ENCODE measurements around the gene KASH5.
"Not testable (repeated sequence)": the region's sequence is repeated elsewhere in the genome, so short reads cannot be mapped to it uniquely, and the experiment has no call there.

KASH5 gene

DNA sequence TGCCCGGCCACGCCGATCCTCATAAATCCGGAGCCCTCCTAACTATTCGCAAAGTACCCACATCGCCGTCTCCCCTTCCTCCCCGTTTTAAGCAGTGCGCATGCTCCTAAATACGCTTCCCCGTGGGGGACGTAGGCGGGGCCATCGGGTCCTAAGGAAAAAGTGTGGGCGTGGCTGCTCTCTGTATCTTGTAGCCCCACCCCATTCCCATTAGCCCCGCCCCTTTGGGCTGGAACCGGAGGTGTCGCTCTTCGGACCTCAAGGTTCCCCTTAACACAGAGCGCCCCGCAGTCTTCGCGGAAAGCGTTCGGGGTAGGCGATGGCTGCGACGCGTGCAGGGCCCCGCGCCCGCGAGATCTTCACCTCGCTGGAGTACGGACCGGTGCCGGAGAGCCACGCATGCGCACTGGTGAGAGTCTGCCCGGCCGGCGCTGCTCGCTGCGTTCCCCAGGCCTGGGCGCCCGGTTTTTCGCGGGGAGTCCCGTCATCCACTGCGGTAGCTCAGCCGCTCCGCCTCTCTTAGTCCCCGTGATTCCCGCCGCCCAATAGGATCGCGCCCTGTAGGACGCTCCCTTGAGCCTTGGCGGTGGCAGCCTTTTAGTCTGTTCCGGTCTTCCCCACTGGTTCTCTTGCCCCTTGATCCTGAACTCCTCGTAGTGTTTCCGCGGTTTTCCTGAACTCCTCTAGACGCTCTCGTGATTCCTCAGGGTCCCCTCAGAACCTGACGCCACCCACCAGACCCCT lies 65.1 kb downstream of the KASH5 start, which contains the start of gene ALDH16A1:
Gene ALDH16A1, plus strand, starts transcription at position 213 of the 744 bp plus-strand sequence. Its CDS starts 107 bp downstream, at position 320.
- DNase-seq: peak; percentile 48 to 99 (median 97)

DNA sequence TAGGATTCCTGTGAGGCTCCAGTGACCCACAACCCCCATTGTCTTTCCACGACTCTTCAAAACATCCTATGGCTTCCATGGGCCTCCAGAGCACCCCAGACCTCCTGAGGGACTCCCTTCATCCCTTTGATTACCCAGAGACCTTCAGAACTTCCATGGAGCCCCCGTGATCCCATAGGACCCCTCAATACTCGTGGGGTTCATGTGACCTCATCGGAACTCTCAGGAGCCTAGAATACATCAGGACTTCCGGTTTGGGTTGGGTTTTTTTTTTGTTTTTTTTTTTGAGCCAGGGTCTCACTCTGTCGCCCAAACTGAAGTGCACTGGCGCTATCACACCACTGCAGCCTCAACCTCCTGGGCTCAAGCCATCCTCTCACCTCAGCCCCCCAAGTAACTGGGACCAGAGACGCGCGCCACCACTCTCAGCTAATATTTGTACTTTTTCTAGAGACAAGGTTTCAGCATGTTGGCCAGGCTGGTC lies 65.8 kb downstream of the KASH5 start:
- no peak for DNase-seq

DNA sequence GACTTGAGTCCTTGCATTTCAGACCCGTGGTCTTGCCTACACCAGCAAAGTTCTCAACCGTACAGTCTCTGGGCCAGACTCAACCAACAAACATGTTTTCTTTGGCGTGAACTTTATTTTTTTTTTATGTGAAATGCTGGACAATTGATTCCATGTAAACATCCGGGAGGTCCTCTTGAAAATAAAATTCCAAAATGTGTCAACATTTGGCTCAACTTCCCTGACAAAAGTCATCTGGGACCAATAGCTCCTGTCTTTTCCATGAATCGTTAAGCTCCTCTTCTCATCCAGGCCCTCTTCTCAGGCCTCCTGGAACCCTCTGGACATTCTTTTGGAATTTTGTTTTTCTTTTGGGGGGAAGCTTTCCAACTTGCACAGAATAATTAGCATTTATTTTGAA lies 67.7 kb downstream of the KASH5 start:
- DNase-seq: no peak

DNA sequence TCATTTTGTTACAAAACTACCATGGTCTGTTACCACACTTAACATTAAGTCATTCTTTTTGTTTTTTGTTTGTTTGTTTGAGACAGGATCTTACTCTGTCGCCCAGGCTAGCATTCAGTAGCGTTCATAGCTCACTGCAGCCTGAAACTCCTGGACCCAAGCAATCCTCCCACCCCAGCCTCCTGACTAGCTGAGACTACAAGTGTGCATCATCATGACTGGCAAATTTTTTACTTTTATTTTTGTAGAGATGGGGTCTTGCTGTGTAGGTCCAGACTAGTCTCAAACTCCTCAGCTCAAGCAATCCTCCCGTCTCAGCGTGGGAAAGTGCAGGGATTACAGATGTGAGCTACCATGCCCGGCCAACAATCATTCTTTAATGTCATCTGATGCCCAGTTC lies 68.3 kb downstream of the KASH5 start:
- DNase-seq: no peak

DNA sequence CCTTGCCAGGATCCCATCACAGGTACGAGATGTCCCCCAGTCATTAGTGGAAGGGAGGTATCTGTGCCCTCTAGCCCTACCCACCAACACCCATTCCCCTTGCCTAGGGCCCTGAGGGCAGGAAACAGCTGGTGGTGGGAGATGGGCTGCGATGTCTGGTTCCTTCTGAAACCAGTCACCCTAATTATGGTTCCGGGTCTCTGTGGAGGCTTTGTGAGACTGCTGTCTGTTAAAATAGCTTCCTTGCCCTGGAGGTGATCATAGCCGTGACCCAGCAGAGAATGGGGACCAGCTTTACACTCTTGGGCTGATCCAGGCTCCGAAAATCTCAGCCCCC lies 70.5 kb downstream of the KASH5 start:
- DNase-seq: no peak

DNA sequence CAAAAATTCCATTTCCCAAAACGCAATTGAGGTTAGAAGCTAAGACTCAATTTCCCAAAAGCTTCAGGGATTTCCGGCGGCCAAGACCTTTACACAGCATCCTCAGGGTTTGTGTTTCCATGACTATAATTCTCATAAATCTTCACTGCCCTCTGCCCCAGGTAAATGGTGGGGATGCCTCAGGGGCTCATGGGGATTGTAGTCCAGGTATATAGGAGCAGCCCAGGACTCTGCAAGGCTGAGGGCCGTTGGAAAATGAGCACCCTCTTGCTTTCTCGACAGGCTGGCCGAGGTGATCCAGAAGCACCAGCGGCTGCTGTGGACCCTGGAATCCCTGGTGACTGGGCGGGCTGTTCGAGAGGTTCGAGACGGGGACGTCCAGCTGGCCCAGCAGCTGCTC lies 71.3 kb downstream of the KASH5 start:
- no peak for DNase-seq

DNA sequence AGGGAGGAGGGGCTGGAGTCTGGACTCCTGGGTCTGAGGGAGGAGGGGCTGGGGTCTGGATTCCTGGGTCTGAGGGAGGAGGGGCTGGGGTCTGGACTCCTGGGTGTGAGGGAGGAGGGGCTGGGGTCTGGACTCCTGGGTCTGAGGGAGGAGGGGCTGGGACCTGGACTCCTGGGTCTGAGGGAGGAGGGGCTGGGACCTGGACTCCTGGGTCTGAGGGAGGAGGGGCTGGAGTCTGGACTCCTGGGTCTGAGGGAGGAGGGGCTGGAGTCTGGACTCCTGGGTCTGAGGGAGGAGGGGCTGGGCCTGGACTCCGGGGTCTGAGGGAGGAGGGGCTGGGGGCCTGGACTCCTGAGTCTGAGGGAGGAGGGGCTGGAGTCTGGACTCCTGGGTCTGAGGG lies 73.1 kb downstream of the KASH5 start:
- DNase-seq: not testable (repeated sequence)

DNA sequence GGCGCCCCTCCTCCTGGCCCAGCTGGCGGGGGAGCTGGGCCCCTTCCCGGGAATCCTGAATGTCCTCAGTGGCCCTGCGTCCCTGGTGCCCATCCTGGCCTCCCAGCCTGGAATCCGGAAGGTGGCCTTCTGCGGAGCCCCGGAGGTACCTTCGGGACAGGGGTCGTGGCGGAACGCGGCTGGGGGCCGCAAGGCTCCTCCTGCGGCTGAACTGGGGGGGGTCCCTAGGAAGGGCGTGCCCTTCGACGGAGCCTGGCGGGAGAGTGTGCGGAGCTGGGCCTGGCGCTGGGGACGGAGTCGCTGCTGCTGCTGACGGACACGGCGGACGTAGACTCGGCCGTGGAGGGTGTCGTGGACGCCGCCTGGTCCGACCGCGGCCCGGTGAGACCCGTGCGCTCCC lies 73.6 kb downstream of the KASH5 start:
- no peak for DNase-seq

DNA sequence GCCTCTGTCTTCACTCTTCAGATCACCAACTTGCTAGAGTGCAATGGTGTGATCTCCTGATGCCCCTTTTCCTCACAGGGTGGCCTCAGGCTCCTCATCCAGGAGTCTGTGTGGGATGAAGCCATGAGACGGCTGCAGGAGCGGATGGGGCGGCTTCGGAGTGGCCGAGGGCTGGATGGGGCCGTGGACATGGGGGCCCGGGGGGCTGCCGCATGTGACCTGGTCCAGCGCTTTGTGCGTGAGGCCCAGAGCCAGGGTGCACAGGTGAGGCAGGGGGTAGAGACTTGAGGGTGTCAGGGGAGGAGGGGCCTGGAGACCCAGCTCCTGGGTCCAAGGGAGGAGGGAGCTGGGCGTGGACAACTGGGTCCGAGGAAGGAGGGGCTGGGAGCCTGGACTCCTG lies 74.4 kb downstream of the KASH5 start:
- no peak for DNase-seq

DNA sequence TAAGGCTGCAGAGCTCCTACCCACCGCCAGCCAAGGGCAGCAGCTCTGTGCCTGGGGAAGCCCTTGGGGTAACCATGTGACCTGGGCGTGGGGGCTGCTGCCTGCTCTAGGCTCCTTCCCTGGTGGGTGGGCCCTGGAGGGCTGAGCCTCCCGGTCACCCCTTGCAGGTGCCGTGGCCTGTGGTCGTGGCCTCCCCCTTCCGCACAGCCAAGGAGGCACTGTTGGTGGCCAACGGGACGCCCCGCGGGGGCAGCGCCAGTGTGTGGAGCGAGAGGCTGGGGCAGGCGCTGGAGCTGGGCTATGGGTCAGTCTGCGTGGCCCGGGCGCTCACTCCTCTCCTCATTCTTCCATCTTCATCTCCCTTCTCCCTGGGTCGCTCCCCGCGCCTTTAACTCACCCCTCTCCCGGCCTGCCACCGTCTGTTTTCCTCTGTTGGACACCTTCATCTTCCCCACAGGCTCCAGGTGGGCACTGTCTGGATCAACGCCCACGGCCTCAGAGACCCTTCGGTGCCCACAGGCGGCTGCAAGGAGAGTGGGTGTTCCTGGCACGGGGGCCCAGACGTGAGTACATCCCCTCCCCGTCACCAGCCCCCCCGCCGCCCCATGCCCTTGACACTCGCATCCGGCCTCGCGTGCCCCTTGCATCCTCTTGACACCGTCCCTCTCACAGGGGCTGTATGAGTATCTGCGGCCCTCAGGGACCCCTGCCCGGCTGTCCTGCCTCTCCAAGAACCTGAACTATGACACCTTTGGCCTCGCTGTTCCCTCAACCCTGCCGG lies 76.1 kb downstream of the KASH5 start:
- DNase-seq: no peak

DNA sequence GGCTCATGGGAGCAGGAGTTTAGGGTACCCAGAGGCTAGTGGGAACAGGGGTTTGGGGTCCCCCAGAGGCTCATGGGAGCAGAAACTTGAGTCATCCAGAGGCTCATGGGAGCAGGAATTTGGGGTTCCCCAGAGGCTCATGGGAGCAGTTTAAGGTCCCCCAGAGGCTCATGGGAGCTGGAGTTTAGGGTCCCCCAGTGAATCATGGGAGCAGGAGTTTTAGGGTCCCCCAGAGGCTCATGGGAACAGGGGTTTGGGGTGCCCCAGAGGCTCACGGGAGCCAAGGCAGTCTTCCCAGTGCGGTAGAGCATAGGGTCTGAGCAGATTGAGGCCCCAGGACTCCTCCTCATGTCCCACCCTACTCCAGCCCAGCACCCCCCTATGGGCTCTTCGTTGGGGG lies 77.3 kb downstream of the KASH5 start:
- DNase-seq: no peak

All from amygdala (tissue), 56 donors.